DOHH2 (cell line): ENCODE measurements around the gene OCSTAMP.

Source experiments
- CTCF ChIP-seq: fragments of 200-600 bp; sonication (generic); IDR thresholded peaks from one replicate; pipeline ENCODE4 v1.5.1; 2014; ENCODE audit warnings: antibody characterized with exemption, mild to moderate bottlenecking, low read depth, low read length; ENCODE audit not compliant: poor library complexity, severe bottlenecking
- EZH2phosphoT487 ChIP-seq: fragments of 200-600 bp; sonication (generic); IDR thresholded peaks from 2 replicates; pipeline ENCODE4 v1.6.1; 2017; ENCODE audit warnings: borderline replicate concordance, mild to moderate bottlenecking, antibody characterized with exemption, low read length, moderate library complexity, mixed read lengths

- no peak for TF ChIP-seq CTCF
- TF ChIP-seq EZH2phosphoT487, result no peak
Measured at GRCh38 chr20:46599227-46599987, 49.0 kb upstream of the OCSTAMP start.
